K562 (cell line): Measurements from ENCODE around the gene OOSP4B. TPM values are rescaled to one million over a fixed set of nuclear protein-coding genes. Genes with fewer than 3 reads are reported as not detected.
A peak's percentile ranks its signal among the peaks of the same experiment; 100 is the strongest.

Experiments used
- AFF4 ChIP-seq: sonication (generic); formaldehyde crosslinking; IDR thresholded peaks from 2 replicates; pipeline ENCODE4 v1.8.0; 2023; ENCODE audit warnings: mild to moderate bottlenecking, missing genetic modification reagents
- C11orf30 ChIP-seq: fragments of 450-650 bp; IDR thresholded peaks from 2 replicates; pipeline ENCODE4 v1.6.1; 2016; ENCODE audit warnings: low read depth, mild to moderate bottlenecking
- CTBP1 ChIP-seq: fragments of 450-650 bp; IDR thresholded peaks from 2 replicates; pipeline ENCODE4 v1.6.1; 2016; ENCODE audit warnings: borderline replicate concordance
- DMBX1 ChIP-seq: fragments of 250-450 bp; sonication (Bioruptor Pico); IDR thresholded peaks from 2 replicates; pipeline ENCODE4 v1.8.0; 2022; ENCODE audit warnings: inconsistent platforms, mild to moderate bottlenecking, moderate library complexity, borderline replicate concordance
- ETS1 ChIP-seq: conservative IDR thresholded peaks from 2 replicates; pipeline ENCODE4 v1.6.1; 2011; ENCODE audit warnings: low read depth, mild to moderate bottlenecking, low read length; ENCODE audit not compliant: control insufficient read depth
- FOS ChIP-seq: IDR thresholded peaks from 3 replicates; pipeline ENCODE4 v1.6.1; 2011; ENCODE audit not compliant: insufficient read length; ENCODE audit errors: extremely low read depth
- FOXM1 ChIP-seq, 2 experiments: fragments of 450-650 bp in 1 of 2; sonication (generic) in 1 of 2; formaldehyde crosslinking in 1 of 2; IDR thresholded peaks; 2 replicates each; pipeline versions ENCODE4 v1.6.1 to v1.9.0; 2017 to 2022; ENCODE audit warnings: low read depth in 2 of 2, mild to moderate bottlenecking in 2 of 2, missing genetic modification reagents in 1 of 2, moderate library complexity in 1 of 2
- GABPB1 ChIP-seq: sonication (generic); formaldehyde crosslinking; IDR thresholded peaks from 2 replicates; pipeline ENCODE4 v1.8.0; 2022; ENCODE audit warnings: mild to moderate bottlenecking, missing genetic modification reagents
- ILF3 ChIP-seq: fragments of 450-650 bp; IDR thresholded peaks from 2 replicates; pipeline ENCODE4 v1.6.1; 2018; ENCODE audit warnings: antibody characterized with exemption, mild to moderate bottlenecking, moderate library complexity, borderline replicate concordance
- KDM4B ChIP-seq, 2 experiments: fragments of 450-650 bp in 1 of 2; sonication (generic) in 1 of 2; IDR thresholded peaks; 2 replicates each; pipeline ENCODE4 v1.6.1; 2016 to 2017; ENCODE audit warnings: borderline replicate concordance in 2 of 2, antibody characterized with exemption in 1 of 2, low read depth in 1 of 2, mild to moderate bottlenecking in 1 of 2
- NR1H2 ChIP-seq: sonication (generic); formaldehyde crosslinking; IDR thresholded peaks from 2 replicates; pipeline ENCODE4 v1.4.0; 2020; ENCODE audit warnings: mild to moderate bottlenecking, missing genetic modification reagents
- PHTF2 ChIP-seq: fragments of 250-450 bp; sonication (Bioruptor Pico); IDR thresholded peaks from 2 replicates; pipeline ENCODE4 v1.5.0; 2021; ENCODE audit warnings: mild to moderate bottlenecking
- POLR2H ChIP-seq: IDR thresholded peaks from 2 replicates; pipeline ENCODE4 v1.6.1; 2016; ENCODE audit warnings: missing genetic modification characterization, low read depth, mild to moderate bottlenecking, control low read depth, missing compliant biosample characterization, moderate library complexity
- POLR3G ChIP-seq: IDR thresholded peaks from 2 replicates; pipeline ENCODE4 v1.6.1; 2011; ENCODE audit not compliant: insufficient read length, insufficient replicate concordance; ENCODE audit errors: extremely low read depth
- RBM17 ChIP-seq: fragments of 200-400 bp; formaldehyde crosslinking; IDR thresholded peaks from 2 replicates; pipeline ENCODE4 v1.6.1; 2017; ENCODE audit warnings: low read depth, mild to moderate bottlenecking, low read length, borderline replicate concordance
- SMAD1 ChIP-seq: fragments of 150-350 bp; IDR thresholded peaks from 2 replicates; pipeline ENCODE4 v1.6.1; 2014; ENCODE audit warnings: low read length, low read depth; ENCODE audit not compliant: partially characterized antibody
- TFAM ChIP-seq: fragments of 250-450 bp; sonication (Bioruptor Pico); conservative IDR thresholded peaks from 2 replicates; pipeline ENCODE4 v1.5.0; 2021; ENCODE audit warnings: mild to moderate bottlenecking, moderate library complexity
- USF2 ChIP-seq: sonication (generic); formaldehyde crosslinking; IDR thresholded peaks from 2 replicates; pipeline ENCODE4 v1.5.0; 2020; ENCODE audit warnings: missing genetic modification reagents
- YY1 ChIP-seq, 3 experiments: IDR thresholded peaks; 2 replicates each; pipeline ENCODE4 v1.6.1; 2011; ENCODE audit warnings: low read length in 2 of 3, mild to moderate bottlenecking in 2 of 3, moderate library complexity in 2 of 3, borderline replicate concordance in 1 of 3, control low read depth in 1 of 3, low read depth in 1 of 3; ENCODE audit not compliant: insufficient read depth in 3 of 3, insufficient replicate concordance in 2 of 3, control insufficient read depth in 1 of 3, insufficient read length in 1 of 3; ENCODE audit errors: extremely low read depth in 1 of 3
- ZNF124 ChIP-seq: sonication (generic); formaldehyde crosslinking; IDR thresholded peaks from 2 replicates; pipeline ENCODE4 v1.8.1; 2022; ENCODE audit warnings: missing genetic modification reagents
- ZNF316 ChIP-seq: fragments of 450-650 bp; IDR thresholded peaks from 2 replicates; pipeline ENCODE4 v1.6.1; 2016
- polyA plus RNA-seq, 8 experiments: library from polyadenylated mRNA; depleted of rRNA in 4 of 8; stranded (reverse) in 5 of 8; unstranded in 3 of 8; fragments of >200 nt; fragmentation: Nextera tagmentation in 2 of 8; fragmentation: Illumina TruSeq in 1 of 8; extraction: Ambion mirVana in 2 of 8; extraction: Trizol in 1 of 8; gene quantifications; 2 replicates each; pipeline versions ENCODE4 v1.2.1 to v1.2.3, GENCODE V29; 2011 to 2014; ENCODE audit warnings: inconsistent platforms in 1 of 8, missing spikeins in 1 of 8
- total RNA-seq, 7 experiments: library from RNA; depleted of rRNA in 6 of 7; stranded (reverse); fragments of >200 nt in 6 of 7; fragmentation: Illumina TruSeq in 2 of 7; extraction: Trizol in 2 of 7; gene quantifications; 2 replicates each; pipeline versions ENCODE4 v1.2.1 to v1.2.3, GENCODE V29; 2011 to 2021; ENCODE audit warnings: low replicate concordance in 1 of 7

The OOSP4B gene
- total and polyA plus RNA-seq, 9 of the 15 experiments (the other 6 are each of a cell fraction or from before 2014, with no cell fraction given): 0.10 to 0.43 (median 0.15) TPM; not detected in 5

- no peak for TF ChIP-seq FOS
- no peak for TF ChIP-seq NR1H2
- TF ChIP-seq ILF3: no peak
- TF ChIP-seq RBM17: no peak
- peak; percentile 64; the same call in 1 of the 2 replicates for TF ChIP-seq DMBX1 (CRISPR knock-in tag)
- no peak for TF ChIP-seq SMAD1
- no peak for TF ChIP-seq ETS1
- peak in 1 of 3 experiments; percentile 62 for TF ChIP-seq YY1 (IDR thresholded peaks at IDR 0.05; ENCODE audit: borderline replicate concordance in 1 of 3, control insufficient read depth in 1 of 3, extremely low read depth in 1 of 3, insufficient read depth in 3 of 3, insufficient read length in 1 of 3, insufficient replicate concordance in 2 of 3, low read depth in 1 of 3, low read length in 2 of 3)
- TF ChIP-seq USF2: no peak
- no peak for TF ChIP-seq POLR2H (tag)
- TF ChIP-seq GABPB1 (CRISPR knock-in tag): no peak
- TF ChIP-seq POLR3G: no peak
- no peak for TF ChIP-seq ZNF124 (CRISPR knock-in tag)
- no peak for TF ChIP-seq PHTF2 (CRISPR knock-in tag)
- no peak for TF ChIP-seq FOXM1 (IDR thresholded peaks at IDR 0.05; ENCODE audit: low read depth)
- TF ChIP-seq FOXM1 (CRISPR knock-in tag; IDR thresholded peaks at IDR 0.05; ENCODE audit: low read depth): no peak
- peak; percentile 53; the same call in 1 of the 2 replicates for TF ChIP-seq ZNF316
- no peak for TF ChIP-seq AFF4 (CRISPR knock-in tag)
- no peak for TF ChIP-seq TFAM (CRISPR knock-in tag)
- peak; percentile 40 for TF ChIP-seq C11orf30
- TF ChIP-seq KDM4B (IDR thresholded peaks at IDR 0.05; ENCODE audit: borderline replicate concordance in 2 of 2, low read depth in 1 of 2): no peak
- no peak for TF ChIP-seq CTBP1
Observed at GRCh38 chr11:60003729-60004128, 13.3 kb upstream of the OOSP4B start (continued).
